Fibroblast of the conjunctiva (primary cell): ENCODE data around the gene PIAS4.

Source experiments
- DNase-seq: peaks from one replicate; pipeline ENCODE4 v3.0.0-alpha.2; 2010; ENCODE audit warnings: low read depth

Gene PIAS4

DNA sequence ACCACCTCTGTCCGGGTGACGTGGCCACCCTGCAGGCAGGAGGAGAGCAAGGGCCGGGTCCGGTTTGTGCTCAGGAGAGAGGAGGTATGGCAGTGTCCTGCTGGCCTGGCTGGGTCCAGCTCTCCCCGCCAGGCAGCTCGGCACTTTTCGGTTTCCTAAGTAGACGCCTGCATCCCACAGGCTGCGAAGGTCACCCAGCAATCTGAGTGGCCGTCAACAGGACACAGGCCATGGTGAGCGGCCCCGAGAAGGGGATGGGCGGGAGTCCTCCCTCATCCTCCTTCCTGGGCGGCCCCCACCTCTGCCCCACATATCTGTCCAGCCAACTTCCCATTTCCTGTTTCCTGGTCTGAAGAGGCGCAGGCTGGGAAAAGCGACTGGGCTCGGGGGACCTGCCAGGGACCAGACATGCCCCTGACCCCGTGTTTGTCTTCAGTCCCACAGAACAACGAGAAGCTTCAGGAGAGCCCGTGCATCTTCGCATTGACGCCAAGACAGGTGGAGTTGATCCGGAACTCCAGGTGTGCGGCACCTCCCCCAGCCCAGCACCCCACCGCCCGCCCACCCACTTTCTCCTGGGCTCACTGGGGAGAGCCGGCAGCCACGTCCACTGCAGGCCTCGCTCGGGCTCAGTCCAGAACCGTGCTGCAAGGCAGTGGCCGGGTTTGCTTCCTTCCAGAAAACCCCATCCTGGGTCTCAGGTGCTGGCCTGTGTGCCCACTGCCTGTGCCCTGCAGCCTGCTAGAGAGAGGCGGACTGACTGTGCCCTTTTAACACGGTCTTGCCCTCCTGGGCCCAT is 16.3 kb downstream of the PIAS4 start:
- no peak for DNase-seq

DNA sequence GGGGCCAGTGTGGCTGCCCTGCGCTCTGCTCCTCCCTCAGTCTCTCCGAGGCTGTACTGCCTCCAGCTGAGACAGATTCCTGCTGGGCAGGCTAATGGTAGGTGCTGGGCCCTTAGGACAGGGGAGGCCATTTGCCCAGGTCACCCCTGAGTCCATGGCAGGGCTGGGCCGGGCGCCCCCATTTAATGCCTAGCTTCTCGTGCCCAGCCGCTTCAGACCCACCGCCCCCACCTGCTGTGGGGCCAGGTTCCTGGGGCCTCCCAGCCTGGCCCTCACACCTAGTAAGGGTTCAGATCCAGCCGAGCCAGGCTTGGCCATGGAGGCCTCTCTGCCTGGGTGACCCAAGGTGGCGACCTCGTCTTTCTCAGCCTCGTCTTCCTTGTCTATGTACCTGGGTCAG is 17.8 kb downstream of the PIAS4 start:
- DNase-seq: no peak

DNA sequence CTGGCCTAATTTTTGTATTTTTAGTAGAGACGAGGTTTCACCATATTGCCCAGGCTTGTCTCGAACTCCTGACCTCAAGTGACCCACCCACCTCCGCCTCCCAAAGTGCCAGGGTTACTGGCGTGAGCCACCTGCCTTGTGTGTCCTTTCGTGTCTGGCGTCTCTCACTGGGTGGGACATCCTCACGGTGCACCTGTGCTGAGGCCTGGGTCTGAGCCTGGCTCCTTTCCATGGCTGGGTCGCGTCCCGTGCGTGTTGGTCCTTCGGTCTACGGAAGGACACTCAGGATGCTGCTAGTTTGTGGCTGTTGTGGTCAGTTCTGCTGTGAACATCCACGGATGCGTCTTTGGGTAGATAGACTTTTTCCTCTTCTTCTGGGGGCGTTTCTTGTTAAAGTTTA is 19.6 kb downstream of the PIAS4 start:
- no peak for DNase-seq

GRCh38 chr19:4028334-4029246 is 21.1 kb downstream of the PIAS4 start:
- DNase-seq: no peak

DNA sequence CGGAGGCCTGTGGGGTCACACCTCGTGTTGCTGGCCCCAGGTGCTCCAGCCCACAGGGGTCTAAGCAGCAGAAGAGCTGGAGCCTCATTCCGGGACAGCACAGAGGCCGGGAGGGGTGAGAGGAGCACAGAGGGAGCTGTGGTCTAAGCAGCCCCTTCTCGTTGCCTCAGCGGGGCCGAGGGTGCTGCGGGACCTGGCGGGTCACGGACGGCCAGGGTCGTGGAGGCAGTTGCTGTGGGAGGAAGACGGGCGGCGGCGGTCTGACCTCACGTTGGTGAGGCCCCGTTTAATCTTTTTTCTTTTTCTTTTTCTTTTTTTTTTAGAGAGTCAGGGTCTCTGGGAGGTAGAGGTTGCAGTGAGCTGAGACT is 21.7 kb downstream of the PIAS4 start:
- DNase-seq: no peak

DNA sequence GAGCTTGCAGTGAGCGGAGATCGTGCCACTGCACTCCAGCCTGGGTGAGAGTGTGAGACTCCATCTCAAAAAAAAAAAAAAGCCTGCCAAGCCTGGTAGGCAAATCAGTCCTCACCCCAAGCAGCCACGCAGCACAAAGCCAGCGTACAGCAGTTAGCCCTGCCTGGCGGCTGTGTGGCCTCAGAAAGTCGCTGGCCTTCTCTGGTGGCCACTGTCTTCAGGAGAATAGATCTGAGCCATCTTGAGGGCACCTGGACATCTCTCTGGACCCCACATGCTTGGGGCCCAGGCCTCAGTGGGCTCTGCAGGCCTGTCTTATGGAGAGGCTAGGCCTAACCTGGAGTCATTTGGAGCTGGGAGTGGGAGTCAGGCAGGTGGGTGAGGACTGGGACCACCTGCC is 23.0 kb downstream of the PIAS4 start:
- no peak for DNase-seq

GRCh38 chr19:4030981-4031380 is 23.4 kb downstream of the PIAS4 start:
- no peak for DNase-seq

GRCh38 chr19:4031420-4031819 is 23.9 kb downstream of the PIAS4 start:
- no peak for DNase-seq

DNA sequence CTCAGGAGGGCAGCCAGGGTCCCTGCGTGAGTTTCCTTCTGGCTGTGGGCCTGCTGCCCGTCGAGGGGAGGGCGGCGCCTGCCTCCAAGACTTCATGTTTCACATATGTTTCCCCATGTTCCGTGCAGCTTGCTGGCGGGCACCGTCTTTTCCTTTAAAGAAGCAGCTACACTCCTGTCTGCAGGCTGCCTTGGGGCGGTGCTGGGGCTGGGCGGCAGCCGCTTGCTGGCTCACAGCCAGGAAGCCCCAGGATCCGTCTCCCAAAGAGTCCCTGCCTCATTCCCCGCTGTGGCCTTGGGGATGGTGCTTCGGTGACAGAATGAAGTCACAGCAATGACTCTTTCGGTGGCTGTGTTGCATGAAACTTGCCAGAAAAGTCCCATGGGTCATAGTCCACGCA is 24.9 kb downstream of the PIAS4 start:
- no peak for DNase-seq

GRCh38 chr19:4033028-4033956 is 25.8 kb downstream of the PIAS4 start:
- no peak for DNase-seq

DNA sequence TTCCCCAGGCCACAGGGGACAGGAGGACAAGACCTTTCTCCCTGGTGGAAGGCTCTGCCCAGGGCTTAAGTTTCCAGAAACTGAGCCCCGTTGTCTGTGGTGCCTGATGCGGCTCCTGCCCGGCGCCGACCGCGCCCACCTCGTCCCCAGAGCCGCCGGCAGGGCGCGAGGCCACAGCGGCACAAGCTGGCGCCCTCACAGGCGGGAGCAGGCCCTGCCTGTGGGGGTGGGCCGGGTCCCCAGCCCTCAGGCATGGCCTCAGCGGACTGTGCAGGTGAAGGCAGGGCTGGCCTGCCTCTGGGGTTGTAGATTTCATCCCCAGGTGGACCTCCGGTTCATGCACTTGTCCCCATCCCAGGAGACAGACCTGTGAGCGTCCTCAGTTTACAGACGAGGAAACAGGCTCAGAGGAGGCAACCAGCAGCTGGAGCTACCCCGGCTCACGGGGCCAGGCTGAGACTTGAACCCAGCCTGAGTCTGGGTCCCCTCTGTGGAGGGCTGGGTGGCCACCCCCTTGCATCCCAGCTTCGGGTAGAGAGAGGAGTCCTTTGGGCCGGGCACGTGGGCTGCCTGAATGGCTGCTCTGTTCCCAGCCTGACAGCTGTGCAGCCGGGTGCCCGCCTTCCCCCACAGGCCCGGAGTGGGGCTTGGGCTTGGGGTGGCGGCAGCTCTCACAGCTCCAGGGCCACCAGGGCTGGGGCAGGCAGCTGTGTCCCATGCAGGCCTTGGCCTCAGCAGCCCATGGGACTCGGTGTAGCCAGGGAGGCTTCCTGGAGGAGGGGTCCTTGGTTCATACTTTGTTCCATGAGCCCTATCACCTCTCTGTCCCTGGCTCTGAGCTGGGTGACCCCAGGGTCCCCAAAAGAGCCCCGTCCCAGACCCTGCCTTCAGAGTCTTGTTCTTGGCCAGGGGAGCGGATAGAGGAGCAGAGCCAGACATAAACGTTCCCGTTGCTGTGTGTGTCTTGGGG is 26.8 kb downstream of the PIAS4 start:
- DNase-seq: no peak

DNA sequence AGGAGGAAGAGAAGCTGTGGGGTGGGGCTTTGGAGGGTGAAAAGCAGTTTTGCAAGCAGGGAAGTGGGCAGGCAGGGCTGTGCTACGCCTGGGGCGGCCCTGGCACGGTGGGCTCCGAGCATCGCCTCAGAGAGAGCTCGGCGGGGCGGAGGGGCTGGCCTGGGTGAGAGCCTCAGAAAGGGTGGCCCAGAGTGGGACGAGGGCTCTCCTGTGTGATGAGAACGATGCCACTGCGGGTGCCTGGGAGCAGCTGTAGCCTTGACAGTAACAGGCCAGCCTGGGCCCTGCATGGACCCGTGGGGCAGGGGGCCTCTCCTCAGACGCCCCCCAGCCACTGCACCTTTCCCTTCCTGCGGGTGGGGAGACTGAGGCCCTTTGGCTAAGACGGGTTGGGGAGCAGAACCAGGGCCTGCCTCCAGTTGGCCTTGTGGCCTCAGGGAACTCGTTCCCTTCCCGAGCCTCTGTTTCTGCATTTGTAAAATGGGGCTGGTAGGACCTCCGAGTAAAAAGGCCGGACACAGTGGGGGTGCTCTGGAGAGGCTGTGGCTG is 27.6 kb downstream of the PIAS4 start:
- no peak for DNase-seq

GRCh38 chr19:4035582-4035981 is 28.0 kb downstream of the PIAS4 start:
- no peak for DNase-seq

GRCh38 chr19:4036576-4037300 is 29.2 kb downstream of the PIAS4 start:
- DNase-seq: no peak

GRCh38 chr19:4037301-4037949 is 29.9 kb downstream of the PIAS4 start:
- no peak for DNase-seq

DNA sequence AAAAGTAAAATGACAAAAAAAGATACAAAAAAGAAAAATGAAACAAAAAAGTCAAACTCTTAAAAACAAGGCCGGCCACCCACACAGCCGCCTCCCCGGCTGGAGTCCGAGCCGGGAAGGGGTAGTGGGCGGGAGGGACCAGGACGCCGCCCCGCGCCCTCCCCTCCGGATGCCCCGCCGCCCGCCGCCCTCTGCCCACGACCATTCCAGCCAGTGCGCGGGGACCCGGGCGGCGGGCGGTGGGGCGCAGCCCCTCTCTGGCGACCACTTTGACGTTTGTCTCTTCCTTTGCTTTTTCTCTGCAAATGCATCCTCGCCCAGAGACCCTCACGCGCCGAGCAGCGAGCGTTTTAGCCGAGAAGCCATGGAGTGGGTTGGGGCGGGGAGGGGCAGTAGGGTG is 30.5 kb downstream of the PIAS4 start:
- DNase-seq: no peak

GRCh38 chr19:4038661-4039423 is 31.3 kb downstream of the PIAS4 start:
- DNase-seq: no peak

DNA sequence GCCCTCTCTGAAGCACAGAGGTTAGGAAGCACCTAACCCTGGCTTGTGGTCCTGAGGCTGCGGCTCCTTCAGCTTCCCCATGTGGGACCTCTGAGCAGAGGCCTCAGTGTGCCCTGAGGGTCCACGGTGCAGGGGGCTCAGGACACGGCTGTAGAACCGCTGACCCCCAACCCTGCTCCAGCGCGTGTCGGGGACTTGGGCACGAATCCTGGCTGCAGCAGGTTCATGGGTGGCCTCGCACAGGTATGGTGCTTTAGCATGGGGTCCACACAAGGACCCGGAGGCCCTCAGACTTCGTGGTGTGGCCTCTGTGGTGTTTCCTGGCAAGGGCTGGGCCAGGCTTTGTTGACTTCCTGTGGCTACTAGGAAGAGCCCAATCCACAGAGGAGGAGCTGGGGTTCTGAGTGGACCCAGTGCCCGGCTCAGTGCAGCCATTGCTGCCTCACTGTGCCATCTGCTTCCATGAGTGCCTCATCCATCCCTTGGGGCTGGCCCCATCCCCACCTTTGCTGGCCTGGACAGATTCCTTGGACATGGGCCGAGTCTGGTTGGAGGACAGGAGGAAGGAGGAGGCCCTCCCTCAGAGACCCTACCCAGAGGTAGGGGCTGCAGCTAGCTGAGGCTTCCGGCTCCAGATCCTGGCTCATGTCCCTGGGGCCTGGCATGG is 34.7 kb downstream of the PIAS4 start:
- DNase-seq: no peak
